Measurements from ENCODE around the gene CAMK2G. TPM values are rescaled to one million over a fixed set of nuclear protein-coding genes. Genes with fewer than 3 reads are reported as not detected.

Gene CAMK2G
- total RNA-seq, 4 donors from 2014 or later: 48.6 to 67.5 (median 51.7) TPM

GRCh38 chr10:73793456-73793855, 80.9 kb downstream of the CAMK2G start:
- intact Hi-C loops (cut with DNase I; ENCODE audit: low total_unique reads): no loop called here
- H3K36me3 ChIP-seq: peaks cover 8 to 99% of the 10 kb centered on the region in 2 donors
- H3K27me3 ChIP-seq: no peaks in the 10 kb centered on the region
- peaks cover under 1 to 2% of the 10 kb centered on the region in 2 donors for H3K4me1 ChIP-seq
- DNase-seq (peak in 1 of 2 donors; percentile 9), ATAC-seq (no peak)
- TF ChIP-seq POLR2A (IDR thresholded peaks at IDR 0.05): no peak
- TF ChIP-seq, protein P1, sequence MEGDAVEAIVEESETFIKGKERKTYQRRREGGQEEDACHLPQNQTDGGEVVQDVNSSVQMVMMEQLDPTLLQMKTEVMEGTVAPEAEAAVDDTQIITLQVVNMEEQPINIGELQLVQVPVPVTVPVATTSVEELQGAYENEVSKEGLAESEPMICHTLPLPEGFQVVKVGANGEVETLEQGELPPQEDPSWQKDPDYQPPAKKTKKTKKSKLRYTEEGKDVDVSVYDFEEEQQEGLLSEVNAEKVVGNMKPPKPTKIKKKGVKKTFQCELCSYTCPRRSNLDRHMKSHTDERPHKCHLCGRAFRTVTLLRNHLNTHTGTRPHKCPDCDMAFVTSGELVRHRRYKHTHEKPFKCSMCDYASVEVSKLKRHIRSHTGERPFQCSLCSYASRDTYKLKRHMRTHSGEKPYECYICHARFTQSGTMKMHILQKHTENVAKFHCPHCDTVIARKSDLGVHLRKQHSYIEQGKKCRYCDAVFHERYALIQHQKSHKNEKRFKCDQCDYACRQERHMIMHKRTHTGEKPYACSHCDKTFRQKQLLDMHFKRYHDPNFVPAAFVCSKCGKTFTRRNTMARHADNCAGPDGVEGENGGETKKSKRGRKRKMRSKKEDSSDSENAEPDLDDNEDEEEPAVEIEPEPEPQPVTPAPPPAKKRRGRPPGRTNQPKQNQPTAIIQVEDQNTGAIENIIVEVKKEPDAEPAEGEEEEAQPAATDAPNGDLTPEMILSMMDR (IDR thresholded peaks at IDR 0.05 in 4 of 5, conservative IDR thresholded peaks at IDR 0.05 in 1 of 5): no peak
- H3K27ac ChIP-seq: no peak overlapping the region
- no peaks in the 10 kb centered on the region for H3K9me3 ChIP-seq
- H3K4me3 ChIP-seq: no peak overlapping the region
- in situ Hi-C loops (cut with MboI; ENCODE audit: low sequenced_read_pairs in 4 of 4): no loop called here

DNA sequence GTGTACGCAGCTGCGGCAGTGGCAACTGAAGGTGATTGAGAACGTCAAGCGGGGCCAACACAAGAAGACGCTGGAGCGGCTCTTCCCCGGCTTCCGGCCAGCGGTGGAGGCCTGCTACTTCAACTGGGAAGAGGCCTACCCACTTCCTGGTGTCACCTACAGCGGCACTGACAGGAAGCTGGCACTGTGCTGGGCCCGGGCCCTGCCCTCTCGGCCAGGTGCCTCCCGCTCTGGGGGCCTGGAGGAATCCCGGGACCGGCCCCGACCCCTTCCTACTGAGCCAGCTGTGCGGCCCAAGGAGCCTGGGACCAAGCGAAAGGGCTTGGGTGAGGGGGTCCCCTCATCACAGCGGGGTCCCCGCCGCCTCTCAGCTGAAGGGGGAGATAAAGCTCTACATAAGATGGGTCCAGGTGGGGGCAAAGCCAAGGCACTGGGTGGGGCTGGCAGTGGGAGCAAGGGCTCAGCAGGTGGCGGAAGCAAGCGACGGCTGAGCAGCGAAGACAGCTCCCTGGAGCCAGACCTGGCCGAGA, 82.4 kb downstream of the CAMK2G start:
- intact Hi-C loops (cut with DNase I; ENCODE audit: low total_unique reads): no loop called here
- in situ Hi-C loops (cut with MboI; ENCODE audit: low sequenced_read_pairs in 4 of 4): no loop called here
- TF ChIP-seq, protein P1 (IDR thresholded peaks at IDR 0.05 in 4 of 5, conservative IDR thresholded peaks at IDR 0.05 in 1 of 5): no peak
- TF ChIP-seq POLR2A (IDR thresholded peaks at IDR 0.05): no peak
- H3K4me3 ChIP-seq: no peak overlapping the region
- no peak for DNase-seq
- peaks cover 16 to 18% of the 10 kb centered on the region in 2 donors for H3K4me1 ChIP-seq
- peaks cover 8 to 84% of the 10 kb centered on the region in 2 donors for H3K36me3 ChIP-seq
- ATAC-seq: no peak
- H3K27me3 ChIP-seq: no peaks in the 10 kb centered on the region
- H3K27ac ChIP-seq: no peak overlapping the region
- H3K9me3 ChIP-seq: no peaks in the 10 kb centered on the region

GRCh38 chr10:73790886-73791625, 83.3 kb downstream of the CAMK2G start:
- no peak for ATAC-seq
- Histone ChIP-seq H3K9me3 (no peaks in the 10 kb centered on the region), H3K36me3 (peaks cover 8 to 75% of the 10 kb centered on the region in 2 donors), H3K27me3 (no peaks in the 10 kb centered on the region), H3K27ac (no peak overlapping the region), H3K4me1 (peaks cover 22 to 25% of the 10 kb centered on the region in 2 donors), H3K4me3 (no peak overlapping the region)
- TF ChIP-seq, protein P1 (IDR thresholded peaks at IDR 0.05 in 4 of 5, conservative IDR thresholded peaks at IDR 0.05 in 1 of 5): no peak
- no peak for TF ChIP-seq POLR2A (IDR thresholded peaks at IDR 0.05)
- intact Hi-C loops (cut with DNase I; ENCODE audit: low total_unique reads): no loop called here
- in situ Hi-C loops (cut with MboI; ENCODE audit: low sequenced_read_pairs in 4 of 4): no loop called here
- DNase-seq: no peak

- TF ChIP-seq, protein P1 (IDR thresholded peaks at IDR 0.05 in 4 of 5, conservative IDR thresholded peaks at IDR 0.05 in 1 of 5): no peak
- no peak for TF ChIP-seq POLR2A (IDR thresholded peaks at IDR 0.05)
- no peaks in the 10 kb centered on the region for H3K27me3 ChIP-seq
- H3K4me3 ChIP-seq: no peak overlapping the region
- no peak overlapping the region for H3K27ac ChIP-seq
- no peak for DNase-seq
- intact Hi-C loops (cut with DNase I; ENCODE audit: low total_unique reads): loop anchor here (5.0 kb wide), 1 partner anchor 88 kb away; no protein-coding TSS in a partner anchor
- no peak for ATAC-seq
- no peaks in the 10 kb centered on the region for H3K9me3 ChIP-seq
- H3K4me1 ChIP-seq: peaks cover 26 to 29% of the 10 kb centered on the region in 2 donors
- in situ Hi-C loops (cut with MboI; ENCODE audit: low sequenced_read_pairs in 4 of 4): no loop called here
- H3K36me3 ChIP-seq: peaks cover 8 to 61% of the 10 kb centered on the region in 2 donors
Measured at GRCh38 chr10:73789659-73790055, 84.7 kb downstream of the CAMK2G start.
